Thyroid gland (tissue), 4 donors: ENCODE measurements around the gene NIPSNAP3A. TPM values are rescaled to one million over a fixed set of nuclear protein-coding genes. Genes with fewer than 3 reads are reported as not detected.

Experiments
- DNase-seq, 2 donors: peaks; one replicate each; pipeline ENCODE4 v3.0.0-alpha.2; 2019
- H3K27ac ChIP-seq, 3 donors: fragments of 200-600 bp; sonication (generic); 1 replicate in 2 of 3; 2 replicates in 1 of 3; pipeline ENCODE4 v1.5.1; 2016 to 2019; ENCODE audit warnings: mild to moderate bottlenecking in 1 of 3, moderate library complexity in 1 of 3
- H3K27me3 ChIP-seq: fragments of 200-600 bp; sonication (generic); one replicate; pipeline ENCODE4 v1.5.1; 2019
- H3K36me3 ChIP-seq, 2 donors: fragments of 200-600 bp; sonication (generic); one replicate each; pipeline ENCODE4 v1.5.1; 2016 to 2019
- H3K4me1 ChIP-seq, 2 donors: fragments of 200-600 bp; sonication (generic); one replicate each; pipeline ENCODE4 v1.5.1; 2017 to 2019
- H3K4me3 ChIP-seq, 3 donors: fragments of 200-600 bp; sonication (generic); replicated peaks in 1 of 3; 1 replicate in 2 of 3; 2 replicates in 1 of 3; pipeline ENCODE4 v1.5.1; 2016; ENCODE audit warnings: mild to moderate bottlenecking in 1 of 3
- H3K9me3 ChIP-seq: fragments of 200-600 bp; sonication (generic); one replicate; pipeline ENCODE4 v1.5.1; 2017
- POLR2A ChIP-seq, 2 donors: fragments of 450-650 bp; IDR thresholded peaks; one replicate each; pipeline ENCODE4 v1.6.1; 2017; ENCODE audit warnings: antibody characterized with exemption in 2 of 2, mild to moderate bottlenecking in 2 of 2, moderate library complexity in 1 of 2
- WGBS, 2 donors: methylation state at CpG; one replicate each; pipeline ENCODE4 v1.1.5; 2017; 5-methylcytosine and 5-hydroxymethylcytosine counted together
- intact Hi-C: fragments of 100-400 bp; cut with DNase I; formaldehyde crosslinking; loops from one replicate; pipeline ENCODE4 v1.15.1; 2023
- total RNA-seq, 4 donors: library from RNA; depleted of rRNA; stranded (reverse); fragments of >200 nt; gene quantifications; one replicate each; pipeline ENCODE4 v1.2.3, GENCODE V29; 2016
- TF ChIP-seq, protein P1 (sequence below), 6 experiments: fragments of 200-600 bp in 3 of 6; fragments of 450-650 bp in 3 of 6; sonication (generic) in 3 of 6; IDR thresholded peaks; one replicate each; pipeline ENCODE4 v1.5.1; 2016 to 2019; ENCODE audit warnings: antibody characterized with exemption in 6 of 6, mild to moderate bottlenecking in 2 of 6, inconsistent platforms in 1 of 6, moderate library complexity in 1 of 6

The NIPSNAP3A gene
- total RNA-seq, 4 donors from 2014 or later: 23.9 to 38.2 (median 28.8) TPM

DNA sequence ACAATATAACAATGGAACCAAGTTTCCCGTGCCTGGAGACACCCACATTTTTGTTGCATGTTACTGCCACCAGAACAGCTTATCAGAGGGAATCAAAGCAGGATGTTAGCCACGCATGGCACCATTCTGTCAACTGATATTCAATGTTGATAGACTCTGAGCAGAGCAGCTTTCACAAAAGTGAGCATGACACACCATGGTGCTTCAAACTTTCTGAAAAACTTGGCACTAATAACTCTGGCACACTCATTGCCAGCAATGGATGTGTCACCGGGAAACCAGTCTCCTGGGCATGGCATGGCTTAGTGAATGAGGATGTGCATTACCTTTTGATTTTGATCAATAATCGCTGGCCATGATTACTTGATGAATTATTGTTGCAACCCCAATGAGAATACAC, 36.1 kb downstream of the NIPSNAP3A start:
- Histone ChIP-seq H3K4me3 (no peak overlapping the region), H3K27me3 (no peaks in the 10 kb centered on the region), H3K27ac (no peak overlapping the region), H3K36me3 (peaks cover 28 to 29% of the 10 kb centered on the region in 2 donors), H3K4me1 (peaks cover 0 to 12% of the 10 kb centered on the region in 2 donors), H3K9me3 (no peaks in the 10 kb centered on the region)
- no peak for DNase-seq
- intact Hi-C loops: no loop called here
- WGBS, 2 donors: 92 to 93% methylated on average over 4 of the region's 4 CpGs
- TF ChIP-seq, protein P1, sequence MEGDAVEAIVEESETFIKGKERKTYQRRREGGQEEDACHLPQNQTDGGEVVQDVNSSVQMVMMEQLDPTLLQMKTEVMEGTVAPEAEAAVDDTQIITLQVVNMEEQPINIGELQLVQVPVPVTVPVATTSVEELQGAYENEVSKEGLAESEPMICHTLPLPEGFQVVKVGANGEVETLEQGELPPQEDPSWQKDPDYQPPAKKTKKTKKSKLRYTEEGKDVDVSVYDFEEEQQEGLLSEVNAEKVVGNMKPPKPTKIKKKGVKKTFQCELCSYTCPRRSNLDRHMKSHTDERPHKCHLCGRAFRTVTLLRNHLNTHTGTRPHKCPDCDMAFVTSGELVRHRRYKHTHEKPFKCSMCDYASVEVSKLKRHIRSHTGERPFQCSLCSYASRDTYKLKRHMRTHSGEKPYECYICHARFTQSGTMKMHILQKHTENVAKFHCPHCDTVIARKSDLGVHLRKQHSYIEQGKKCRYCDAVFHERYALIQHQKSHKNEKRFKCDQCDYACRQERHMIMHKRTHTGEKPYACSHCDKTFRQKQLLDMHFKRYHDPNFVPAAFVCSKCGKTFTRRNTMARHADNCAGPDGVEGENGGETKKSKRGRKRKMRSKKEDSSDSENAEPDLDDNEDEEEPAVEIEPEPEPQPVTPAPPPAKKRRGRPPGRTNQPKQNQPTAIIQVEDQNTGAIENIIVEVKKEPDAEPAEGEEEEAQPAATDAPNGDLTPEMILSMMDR (IDR thresholded peaks at IDR 0.05): no peak
- TF ChIP-seq POLR2A (IDR thresholded peaks at IDR 0.05): no peak

DNA sequence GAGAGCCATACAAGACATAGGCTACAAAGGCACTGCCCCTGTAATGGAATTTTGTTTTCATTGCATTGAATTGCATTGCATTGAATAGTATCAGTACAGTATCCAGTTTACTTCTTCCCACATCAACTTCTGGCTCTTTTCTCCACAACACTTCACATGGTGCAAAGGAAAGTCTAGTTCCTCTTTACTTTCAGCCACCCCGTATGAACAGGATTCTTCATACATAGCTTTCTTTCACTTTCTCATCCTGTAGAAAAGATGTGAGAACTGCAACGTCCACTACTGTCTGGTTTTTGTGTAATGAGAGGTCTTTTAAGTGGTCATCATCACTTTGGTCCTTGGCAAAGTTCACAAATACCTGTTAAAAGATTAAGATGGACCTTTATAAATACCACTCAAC, 36.6 kb downstream of the NIPSNAP3A start:
- Histone ChIP-seq H3K36me3 (peaks cover 31 to 33% of the 10 kb centered on the region in 2 donors), H3K9me3 (no peaks in the 10 kb centered on the region), H3K27ac (no peak overlapping the region), H3K4me1 (peaks cover 0 to 16% of the 10 kb centered on the region in 2 donors), H3K27me3 (no peaks in the 10 kb centered on the region), H3K4me3 (no peak overlapping the region)
- intact Hi-C loops: no loop called here
- WGBS, 2 donors: 65 to 76% methylated on average over 2 of the region's 2 CpGs
- TF ChIP-seq, protein P1 (IDR thresholded peaks at IDR 0.05): no peak
- no peak for TF ChIP-seq POLR2A (IDR thresholded peaks at IDR 0.05)
- DNase-seq: no peak

DNA sequence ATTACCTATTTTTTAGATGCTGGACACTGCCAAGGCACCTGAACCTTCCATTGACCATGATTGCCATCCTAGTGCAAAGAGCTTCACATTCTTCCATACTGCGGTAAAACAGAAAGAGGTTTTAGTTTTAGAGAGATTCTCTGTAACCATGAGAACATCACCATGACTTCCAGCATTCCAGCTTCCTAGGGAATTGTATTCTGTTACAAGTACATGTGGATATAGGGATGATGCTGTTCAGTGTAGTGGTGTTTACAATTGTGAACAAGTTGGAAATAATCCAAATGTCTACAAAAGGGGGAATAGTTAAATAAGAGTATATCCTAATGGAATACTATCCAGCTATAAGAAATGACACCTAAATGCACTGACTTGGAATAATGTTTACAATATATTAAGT, 38.8 kb downstream of the NIPSNAP3A start:
- Histone ChIP-seq H3K4me3 (no peak overlapping the region), H3K36me3 (peaks cover 41 to 52% of the 10 kb centered on the region in 2 donors), H3K27ac (no peak overlapping the region), H3K9me3 (no peaks in the 10 kb centered on the region), H3K4me1 (peaks cover 0 to 16% of the 10 kb centered on the region in 2 donors), H3K27me3 (no peaks in the 10 kb centered on the region)
- TF ChIP-seq, protein P1 (IDR thresholded peaks at IDR 0.05): no peak
- TF ChIP-seq POLR2A (IDR thresholded peaks at IDR 0.05): no peak
- DNase-seq: no peak
- WGBS, 2 donors: 96 to 97% methylated on average over 1 of the region's 1 CpG
- intact Hi-C loops: no loop called here

DNA sequence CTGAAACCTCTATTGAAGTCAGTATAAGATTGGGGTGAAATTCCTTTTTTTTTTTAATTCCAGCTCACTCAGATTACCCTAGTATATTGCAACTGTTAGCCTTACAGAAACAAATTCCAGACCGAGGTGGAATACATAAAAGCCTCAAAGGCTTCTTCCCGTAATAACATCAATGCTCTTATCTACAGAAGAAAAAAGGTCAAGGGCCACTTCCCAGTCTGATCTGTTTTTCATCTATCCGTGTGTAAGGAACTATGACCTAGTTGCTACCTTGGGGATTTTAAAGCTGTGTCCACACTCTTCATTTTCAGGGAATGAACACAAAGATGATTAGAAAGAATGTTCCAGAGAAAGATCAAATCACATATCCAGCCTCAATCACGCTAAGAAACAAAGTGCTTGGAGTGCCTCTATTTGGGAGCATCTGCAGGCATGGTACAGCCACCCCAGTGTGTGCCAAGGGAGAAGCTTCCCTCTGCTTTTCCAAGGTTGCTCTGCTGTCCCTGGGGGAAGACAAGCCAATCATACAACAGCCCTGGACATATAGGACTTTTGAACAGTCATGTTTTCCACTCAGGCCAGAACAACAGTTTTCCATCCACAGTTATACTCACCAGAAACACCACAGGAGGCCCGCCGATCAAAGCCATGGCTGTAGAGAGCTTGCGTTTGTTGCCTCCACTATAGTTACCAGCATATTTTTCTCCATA, 40.0 kb downstream of the NIPSNAP3A start:
- H3K27me3 ChIP-seq: no peaks in the 10 kb centered on the region
- WGBS, 2 donors: 51 to 54% methylated on average over 7 of the region's 7 CpGs
- peaks cover 0 to 16% of the 10 kb centered on the region in 2 donors for H3K4me1 ChIP-seq
- peaks cover 48 to 62% of the 10 kb centered on the region in 2 donors for H3K36me3 ChIP-seq
- no peak for TF ChIP-seq POLR2A (IDR thresholded peaks at IDR 0.05)
- TF ChIP-seq, protein P1 (IDR thresholded peaks at IDR 0.05): no peak
- intact Hi-C loops: no loop called here
- no peaks in the 10 kb centered on the region for H3K9me3 ChIP-seq
- no peak overlapping the region for H3K4me3 ChIP-seq
- DNase-seq: no peak
- H3K27ac ChIP-seq: peak overlapping the region in 2 of 3 donors; percentile 34 to 51

DNA sequence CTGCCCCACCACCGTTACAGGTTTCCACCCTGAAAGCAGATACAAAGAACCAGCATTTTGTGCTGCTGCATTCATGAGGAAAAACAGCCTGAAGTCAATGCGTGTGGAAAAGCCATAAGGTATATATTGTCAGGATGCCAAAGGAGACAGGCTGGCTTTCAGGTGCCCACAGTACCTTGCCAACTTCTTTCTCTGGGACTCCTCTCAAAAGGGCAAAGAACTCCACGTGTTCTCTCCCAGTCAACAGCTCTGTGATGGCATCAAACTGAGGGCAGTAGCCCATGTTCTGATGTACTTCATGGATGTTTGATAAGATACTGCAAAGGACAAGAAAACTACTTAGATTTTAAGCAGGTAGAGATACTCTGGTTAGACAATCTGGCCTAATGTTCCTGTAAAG, 40.8 kb downstream of the NIPSNAP3A start:
- H3K9me3 ChIP-seq: no peaks in the 10 kb centered on the region
- intact Hi-C loops: no loop called here
- H3K27me3 ChIP-seq: no peaks in the 10 kb centered on the region
- no peak overlapping the region for H3K4me3 ChIP-seq
- TF ChIP-seq, protein P1 (IDR thresholded peaks at IDR 0.05): no peak
- TF ChIP-seq POLR2A (IDR thresholded peaks at IDR 0.05): no peak
- no peak for DNase-seq
- H3K36me3 ChIP-seq: peaks cover 53 to 69% of the 10 kb centered on the region in 2 donors
- peaks cover 0 to 16% of the 10 kb centered on the region in 2 donors for H3K4me1 ChIP-seq
- 76 to 78% methylated on average over 3 of the region's 3 CpGs for WGBS, 2 donors
- peak overlapping the region in 2 of 3 donors; percentile 34 to 51 for H3K27ac ChIP-seq
